Measurements from ENCODE around the gene PIGX.

Gene PIGX
- total RNA-seq, result 44.4 to 49.7 (median 46.7) reads per million in 4 experiments

DNA sequence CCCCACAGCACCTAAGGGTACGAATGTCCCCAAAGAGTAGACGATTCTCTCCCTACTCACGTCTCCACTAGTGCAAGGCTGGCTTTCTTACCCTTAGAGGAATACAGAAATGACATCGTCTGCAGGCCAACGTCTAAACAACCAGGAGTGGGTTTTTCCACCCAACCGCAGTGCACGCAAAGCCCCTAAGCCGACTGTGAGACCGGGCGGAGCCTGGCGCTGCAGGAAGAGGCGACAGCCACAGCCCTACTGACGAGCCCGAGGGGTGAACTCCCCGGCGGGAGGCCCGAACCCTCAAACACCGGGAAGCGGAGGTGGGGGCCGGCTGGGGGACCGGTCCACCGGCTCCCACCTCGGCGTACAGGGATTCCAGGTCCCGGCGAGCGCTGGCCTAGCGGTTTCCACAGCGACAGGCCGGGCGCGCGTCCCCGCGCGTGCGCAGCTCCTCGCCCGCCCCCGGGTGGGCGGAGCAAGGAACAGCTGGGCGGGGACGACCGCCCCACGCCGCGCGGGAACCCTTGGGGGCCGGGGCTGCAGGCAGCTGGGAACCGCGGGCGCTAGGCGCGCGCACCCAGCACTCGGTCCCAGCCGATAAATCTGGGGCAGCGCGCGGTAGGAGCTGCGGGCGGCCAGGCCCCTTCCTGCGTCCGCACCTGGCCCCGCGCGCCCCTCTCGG, at the start of gene PIGX, which contains the start of gene CEP19:
Gene PIGX (plus strand): TSS at position 540 of the 676 bp plus-strand sequence.
Gene CEP19 (minus strand): TSS at position 413 of the 676 bp plus-strand sequence. CDS start 3,593 bp downstream, outside the sequence.
- DNase-seq, result peak; percentile 86

- no peak for DNase-seq
Observed at GRCh38 chr3:196662711-196663571, 49.2 kb upstream of the PIGX start.

DNA sequence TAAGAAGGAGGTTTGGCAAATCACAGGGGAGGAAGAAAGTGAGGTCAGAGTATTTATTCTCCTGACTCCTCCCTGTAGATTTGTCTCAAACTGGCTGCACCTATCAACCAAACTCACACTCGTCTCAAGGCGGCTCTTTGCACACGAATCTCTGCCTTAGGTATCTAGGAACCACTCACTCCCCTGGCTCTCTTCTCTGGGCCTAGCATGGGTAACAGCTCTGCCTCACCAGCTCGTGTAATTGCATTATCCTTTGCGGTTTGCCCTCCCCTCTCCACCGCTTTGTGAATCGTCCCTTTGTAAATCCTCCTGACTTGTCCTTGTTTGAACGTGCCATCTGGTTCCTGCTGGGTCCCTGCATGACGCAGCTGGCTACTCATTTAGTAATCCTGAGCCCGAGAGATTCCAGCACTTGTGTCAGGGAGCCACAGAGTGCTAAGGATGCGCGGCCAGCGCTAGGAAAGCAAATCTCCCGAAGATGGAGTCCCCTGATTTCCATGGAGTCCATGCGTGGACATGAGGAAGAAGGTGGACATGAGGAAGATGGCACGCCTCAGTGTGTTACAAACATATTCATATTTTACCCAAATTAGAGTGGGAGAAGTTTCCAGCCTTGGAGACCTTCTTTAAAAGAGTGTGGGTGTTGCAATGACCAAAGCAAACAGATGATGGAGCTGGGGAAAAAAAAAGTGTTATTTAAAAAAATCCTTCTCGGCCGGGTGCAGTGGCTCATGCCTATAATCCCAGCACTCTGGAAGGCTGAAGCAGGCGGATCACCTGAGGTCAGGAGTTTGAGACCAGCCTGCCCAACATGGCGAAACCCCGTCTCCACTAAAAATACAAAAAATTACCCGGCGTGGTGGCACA, 45.9 kb upstream of the PIGX start:
- no peak for DNase-seq

DNA sequence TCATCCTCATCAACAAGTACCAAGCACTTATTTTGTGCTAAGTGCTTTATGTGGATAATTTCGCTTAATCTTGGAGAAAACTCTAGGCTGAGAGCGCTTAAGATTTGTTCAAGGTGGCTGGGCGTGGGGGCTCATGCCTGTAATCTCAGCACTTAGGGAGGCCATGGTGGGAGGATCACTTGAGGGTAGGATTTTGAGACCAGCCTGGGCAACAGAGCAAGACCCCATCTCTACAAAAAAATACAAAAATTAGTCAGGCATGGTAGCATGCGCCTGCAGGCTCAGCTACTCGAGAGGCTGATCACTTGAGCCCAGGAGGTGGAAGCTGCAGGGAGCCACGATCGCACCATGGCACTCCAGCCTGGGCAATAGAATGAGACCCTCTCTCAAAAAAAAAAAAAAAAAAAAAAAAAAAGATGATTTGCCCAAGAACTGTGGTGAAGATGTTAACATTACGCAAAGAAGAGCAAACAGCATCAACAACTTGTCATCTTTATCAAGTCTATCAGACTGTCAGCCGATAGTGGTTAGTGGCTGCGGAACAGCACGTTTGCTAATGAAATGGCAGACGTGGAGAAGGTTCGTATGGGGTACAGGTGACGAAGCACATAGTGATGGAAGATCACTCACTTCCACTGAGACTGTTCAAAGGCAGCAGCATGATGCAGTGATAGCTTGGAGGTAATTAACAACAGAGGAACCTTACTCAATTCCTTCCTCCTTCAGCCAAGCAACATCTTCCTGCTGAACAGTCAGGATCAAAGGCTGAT, 44.9 kb upstream of the PIGX start:
- DNase-seq, result no peak

GRCh38 chr3:196670339-196670738, 41.8 kb upstream of the PIGX start:
- DNase-seq, result no peak

- no peak for DNase-seq
Observed at GRCh38 chr3:196673632-196674031, 38.5 kb upstream of the PIGX start.

DNA sequence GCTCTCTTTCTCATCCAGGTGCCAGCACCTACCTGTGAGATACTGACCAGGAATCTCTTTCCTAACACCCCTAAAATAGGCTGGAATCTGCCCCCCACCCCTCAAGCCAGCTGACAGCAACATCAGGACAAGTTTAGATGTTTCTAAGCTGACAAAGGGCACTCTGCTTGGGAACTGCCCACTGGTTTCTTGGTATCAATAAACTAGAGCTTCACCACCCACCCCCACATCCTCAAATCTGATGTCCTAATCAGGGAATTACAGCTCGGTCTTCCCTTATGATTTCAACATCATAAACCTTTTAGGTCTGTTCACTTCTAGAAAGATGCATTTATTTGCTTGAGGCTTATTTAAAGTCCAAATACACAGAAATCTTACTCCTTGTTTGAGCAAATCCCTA, 34.8 kb upstream of the PIGX start:
- DNase-seq, result no peak

DNA sequence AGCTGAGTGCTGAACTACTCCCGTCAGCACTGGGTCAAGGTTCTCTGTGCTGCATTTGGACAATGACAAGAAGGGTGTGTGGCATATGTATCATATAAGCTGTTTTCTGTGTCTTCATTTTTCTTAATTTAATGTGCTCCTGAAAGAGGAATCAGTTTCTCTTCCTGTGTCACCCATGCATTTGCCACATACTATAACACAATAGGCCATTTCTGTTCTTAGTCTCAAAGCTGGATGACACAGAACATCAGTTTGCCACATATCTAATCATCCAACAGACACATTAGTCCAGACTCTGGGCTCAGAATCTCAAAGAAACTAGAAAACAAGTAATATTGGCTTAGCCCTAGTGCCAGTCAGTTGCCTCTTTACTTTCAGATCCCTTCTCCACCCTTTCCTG, 34.2 kb upstream of the PIGX start:
- no peak for DNase-seq

GRCh38 chr3:196684548-196685407, 27.4 kb upstream of the PIGX start:
- DNase-seq, result peak; percentile 43

GRCh38 chr3:196686436-196686835, 25.7 kb upstream of the PIGX start:
- no peak for DNase-seq

DNA sequence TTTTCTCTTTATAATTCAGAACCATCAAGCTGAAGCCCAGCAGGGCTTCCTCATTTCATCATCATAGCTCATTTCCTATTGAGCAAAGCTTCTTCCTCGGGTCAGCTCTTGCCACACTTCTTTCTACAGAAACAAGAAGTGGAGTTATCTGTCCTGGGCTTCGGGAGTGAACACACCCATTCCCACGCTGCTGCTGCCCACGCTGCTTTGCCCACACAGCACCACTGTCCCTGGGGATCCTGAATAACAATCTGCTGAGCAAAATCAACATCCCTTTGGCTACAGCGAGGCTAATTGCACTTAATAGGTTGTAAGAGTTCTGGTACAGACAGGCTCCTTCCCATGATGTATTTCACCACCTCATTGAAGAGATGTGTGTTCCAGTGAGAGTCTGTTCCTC, 23.8 kb upstream of the PIGX start:
- no peak for DNase-seq

GRCh38 chr3:196689941-196690660, 22.1 kb upstream of the PIGX start:
- no peak for DNase-seq

GRCh38 chr3:196691386-196691785, 20.8 kb upstream of the PIGX start:
- DNase-seq, result no peak

GRCh38 chr3:196694202-196694638, 18.0 kb upstream of the PIGX start:
- no peak for DNase-seq

DNA sequence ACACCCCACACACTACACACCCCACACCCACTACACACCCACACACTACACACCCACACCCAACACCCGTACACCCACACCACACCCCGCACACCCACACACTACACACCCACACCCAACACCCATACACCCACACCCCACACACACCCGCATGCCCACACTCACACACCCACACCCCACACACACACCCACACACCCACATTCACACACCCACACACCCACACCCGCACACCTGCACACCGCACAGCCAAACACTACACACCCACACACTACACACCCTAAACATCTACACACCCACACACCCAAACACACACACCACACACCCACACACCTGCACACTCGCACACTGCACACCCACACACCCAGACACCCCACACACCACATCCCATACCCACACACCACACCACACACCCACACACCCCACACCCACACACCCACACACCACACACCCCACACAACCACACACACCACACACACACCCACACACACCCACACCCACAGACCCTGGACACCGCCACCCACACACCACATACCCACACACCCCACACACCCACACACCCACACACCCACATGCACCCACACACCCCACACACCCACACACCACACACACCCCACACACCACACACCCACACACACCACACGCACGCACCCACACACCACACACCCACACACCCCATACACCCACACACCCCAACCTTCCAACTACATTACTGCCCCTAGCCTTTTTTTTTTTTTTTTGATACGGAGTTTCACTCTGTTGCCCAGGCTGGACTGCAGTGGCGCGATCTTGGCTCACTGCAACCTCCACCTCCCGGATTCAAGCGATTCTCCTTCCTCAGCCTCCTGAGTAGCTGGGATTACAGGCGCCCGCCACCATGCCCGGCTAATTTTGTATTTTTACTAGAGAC, 17.0 kb upstream of the PIGX start:
- no peak for DNase-seq

DNA sequence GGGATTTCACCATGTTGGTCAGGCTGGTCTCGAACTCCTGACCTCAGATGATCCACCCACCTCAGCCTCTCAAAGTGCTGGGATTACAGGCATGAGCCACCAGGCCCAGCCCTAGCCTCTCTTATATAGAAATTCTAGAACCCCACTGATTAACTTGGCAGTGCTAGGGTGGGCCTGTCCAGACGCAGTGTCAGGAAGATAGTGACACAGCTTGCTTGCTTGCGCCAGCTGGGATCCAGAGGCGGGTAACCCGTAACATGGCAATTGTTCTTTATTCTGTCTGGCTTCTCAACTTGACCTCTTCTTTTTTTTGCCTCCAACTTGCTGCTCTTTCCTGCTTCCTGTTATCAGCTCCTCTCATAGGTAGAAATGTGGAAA, 16.3 kb upstream of the PIGX start:
- DNase-seq, result no peak

GRCh38 chr3:196697270-196697669, 14.9 kb upstream of the PIGX start:
- DNase-seq, result no peak

DNA sequence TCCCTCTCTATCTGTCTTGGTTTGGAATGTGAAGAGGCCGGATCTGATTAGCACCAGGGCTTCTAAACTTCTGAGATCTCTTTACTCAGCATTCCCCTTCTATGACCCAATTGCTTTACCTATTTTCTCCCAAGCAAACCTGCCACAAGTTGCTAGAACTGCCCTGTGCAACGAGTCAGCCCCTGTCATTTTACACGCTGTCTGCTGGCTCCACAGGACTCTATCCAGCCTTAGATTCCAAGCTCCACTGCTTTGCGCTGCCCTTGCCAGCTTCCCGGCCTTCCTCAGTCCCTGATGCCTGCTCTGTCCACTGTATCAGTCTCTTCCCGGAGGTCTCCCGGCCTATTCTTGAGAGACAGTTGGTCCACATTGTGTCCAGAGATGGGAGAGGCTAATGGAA, 12.4 kb upstream of the PIGX start:
- DNase-seq, result no peak

DNA sequence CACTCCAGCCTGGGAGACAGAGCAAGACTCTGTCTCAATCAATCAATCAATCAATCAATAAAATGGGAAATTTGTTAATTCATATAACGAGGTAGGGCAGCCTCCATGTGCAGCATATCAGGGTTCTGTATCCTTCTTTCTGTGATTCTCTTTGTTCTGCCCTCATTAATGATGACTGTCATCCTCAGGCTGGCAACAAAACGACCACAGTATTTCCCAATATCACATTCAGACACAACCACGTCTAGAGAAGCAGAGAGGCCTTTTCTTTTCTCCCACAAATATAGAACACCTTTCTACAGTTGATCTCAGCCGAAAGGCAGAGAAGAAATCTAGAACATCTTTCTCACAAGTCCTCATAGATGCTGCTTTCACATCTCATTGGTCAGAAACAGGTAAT, 11.4 kb upstream of the PIGX start:
- DNase-seq, result no peak

All from effector CD8-positive, alpha-beta T cell (primary cell).